ENCODE measurements around the gene FEM1B. TPM values are rescaled to one million over a fixed set of nuclear protein-coding genes. Genes with fewer than 3 reads are reported as not detected.

Gene FEM1B
- total and polyA plus RNA-seq, 4 experiments from 2014 or later = 19.0 to 49.1 (median 38.5) TPM

- Mint-ChIP-seq H3K27me3 (peaks cover 0 to 4% of the 10 kb centered on the region in 2 donors), H3K27ac (no peak overlapping the region), H3K4me3 (no peak overlapping the region), H3K4me1 (peaks cover 8 to 20% (median 10%) of the 10 kb centered on the region in 4 donors), H3K36me3 (no peaks in the 10 kb centered on the region), H3K9me3 (no peaks in the 10 kb centered on the region)
- Histone ChIP-seq H3K27me3 (ENCODE audit: insufficient read depth, low read length) (no peaks in the 10 kb centered on the region), H3K9me3 (ENCODE audit: control insufficient read depth in 1 of 2, low read length in 2 of 2) (no peaks in the 10 kb centered on the region), H3K4me3 (ENCODE audit: low read length in 2 of 2) (no peak overlapping the region), H3K36me3 (ENCODE audit: insufficient read depth, low read length) (no peaks in the 10 kb centered on the region), H3K4me1 (ENCODE audit: insufficient read depth, low read length) (no peaks in the 10 kb centered on the region), H3K27ac (ENCODE audit: low read depth, low read length) (no peak overlapping the region)
- intact Hi-C loops (cut with micrococcal nuclease) = no loop called here
- POLR2A ChIA-PET (ENCODE audit: partially characterized antibody) = interaction anchor here (1.5 to 1.7 kb wide), 2 partner anchors 28 to 52 kb away, joined by 9 to 12 read pairs; partner anchors contain the start of gene FEM1B
- CTCF ChIA-PET (ENCODE audit: partially characterized antibody) = interaction anchor here (1.3 to 8.0 kb wide), 8 partner anchors 8 to 79 kb away, joined by 4 to 95 read pairs (median 12); partner anchors contain the start of gene FEM1B
- no peak for DNase-seq
Observed at GRCh38 chr15:68305420-68305871, 27.9 kb downstream of the FEM1B start.

DNA sequence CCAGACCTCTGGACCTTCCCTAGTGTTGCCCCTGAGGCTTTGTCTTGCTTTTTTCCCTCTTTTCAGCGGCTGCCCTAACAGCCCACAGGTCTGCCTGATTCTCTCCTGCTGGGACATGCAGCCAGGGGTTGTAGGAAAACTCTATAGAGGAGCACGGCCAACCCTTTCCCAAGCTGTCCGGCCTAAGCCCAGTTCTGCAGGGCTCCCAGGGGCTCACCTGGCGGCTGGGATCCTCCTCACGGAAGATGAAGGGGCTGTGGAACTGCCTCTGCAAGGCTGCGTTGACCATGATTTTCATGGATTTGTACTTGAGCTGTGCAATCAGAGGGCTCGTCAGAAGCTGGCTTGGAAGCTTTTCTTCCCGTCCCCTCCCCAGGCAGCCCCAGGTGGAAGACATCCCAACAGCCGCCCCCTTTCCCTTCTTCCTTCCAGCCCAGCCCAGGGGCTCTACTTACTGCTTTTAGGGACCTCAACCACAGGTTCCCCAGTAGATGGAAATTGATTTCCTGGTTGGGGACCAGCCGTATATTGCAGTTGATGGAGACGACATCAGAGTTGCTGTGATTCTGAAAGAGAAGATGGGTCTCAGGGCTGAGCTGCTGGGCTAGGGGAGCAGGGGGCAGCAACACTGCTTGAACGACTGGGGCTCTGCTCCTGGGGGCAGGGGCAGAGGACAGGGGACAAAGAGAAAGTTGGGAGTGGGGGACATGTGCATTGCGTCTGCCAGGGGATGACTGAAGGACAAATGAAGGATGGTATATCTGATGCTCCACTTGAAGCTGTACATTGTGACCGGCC is 29.8 kb downstream of the FEM1B start:
- H3K27me3 ChIP-seq (ENCODE audit: insufficient read depth, low read length) = no peaks in the 10 kb centered on the region
- intact Hi-C loops (cut with micrococcal nuclease) = loop anchor here (2.0 kb wide), 1 partner anchor 569 kb away; no protein-coding TSS in a partner anchor
- Mint-ChIP-seq H3K27ac (peak overlapping the region in 1 of 7 donors; percentile 12), H3K4me1 (peaks cover 8 to 12% (median 9%) of the 10 kb centered on the region in 4 donors), H3K9me3 (no peaks in the 10 kb centered on the region), H3K27me3 (peaks cover 0 to 4% of the 10 kb centered on the region in 2 donors), H3K36me3 (no peaks in the 10 kb centered on the region), H3K4me3 (no peak overlapping the region)
- H3K4me3 ChIP-seq (ENCODE audit: low read length in 2 of 2) = no peak overlapping the region
- no peak for DNase-seq
- ChIA-PET POLR2A (ENCODE audit: partially characterized antibody) (interaction anchor here (1.3 to 1.7 kb wide), 2 partner anchors 10 to 30 kb away, joined by 4 to 12 read pairs; partner anchors contain the start of gene FEM1B), CTCF (ENCODE audit: partially characterized antibody) (interaction anchor here (0.7 to 8.0 kb wide), 16 partner anchors 8 to 225 kb away, joined by 3 to 95 read pairs (median 8); partner anchors contain the start of gene FEM1B)
- H3K9me3 ChIP-seq (ENCODE audit: control insufficient read depth in 1 of 2, low read length in 2 of 2) = no peaks in the 10 kb centered on the region
- no peaks in the 10 kb centered on the region for H3K4me1 ChIP-seq (ENCODE audit: insufficient read depth, low read length)
- no peaks in the 10 kb centered on the region for H3K36me3 ChIP-seq (ENCODE audit: insufficient read depth, low read length)
- no peak overlapping the region for H3K27ac ChIP-seq (ENCODE audit: low read depth, low read length)

DNA sequence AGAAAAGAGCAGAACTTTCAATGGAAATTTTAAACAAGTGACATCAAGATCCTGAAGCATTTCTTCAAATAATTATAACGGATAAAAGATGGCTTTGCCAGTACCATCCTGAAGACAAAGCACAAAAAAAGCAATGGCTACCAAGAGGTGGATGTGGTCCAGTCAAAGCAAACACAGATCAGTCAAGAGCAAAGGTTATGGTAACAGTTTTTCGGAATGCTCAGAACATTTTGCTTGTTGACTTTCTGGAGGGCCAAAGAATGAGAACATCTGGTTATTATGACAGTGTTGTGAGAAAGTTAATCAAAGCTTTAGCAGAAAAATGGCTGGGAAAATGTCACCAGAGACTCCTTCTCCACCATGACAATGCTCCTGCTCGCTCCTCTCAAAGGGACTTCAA is 31.5 kb downstream of the FEM1B start:
- no peaks in the 10 kb centered on the region for H3K27me3 ChIP-seq (ENCODE audit: insufficient read depth, low read length)
- no peak overlapping the region for H3K27ac ChIP-seq (ENCODE audit: low read depth, low read length)
- no peaks in the 10 kb centered on the region for H3K36me3 ChIP-seq (ENCODE audit: insufficient read depth, low read length)
- POLR2A ChIA-PET (ENCODE audit: partially characterized antibody) = no interaction called here
- Mint-ChIP-seq H3K9me3 (no peaks in the 10 kb centered on the region), H3K27ac (no peak overlapping the region), H3K36me3 (no peaks in the 10 kb centered on the region), H3K4me1 (peaks cover 8 to 12% (median 9%) of the 10 kb centered on the region in 4 donors), H3K27me3 (peaks cover 0 to 4% of the 10 kb centered on the region in 2 donors), H3K4me3 (no peak overlapping the region)
- DNase-seq = no peak
- CTCF ChIA-PET (ENCODE audit: partially characterized antibody) = interaction anchor here (0.7 to 8.0 kb wide), 4 partner anchors 52 to 74 kb away, joined by 3 to 95 read pairs (median 4); no protein-coding TSS in a partner anchor
- intact Hi-C loops (cut with micrococcal nuclease) = no loop called here
- no peak overlapping the region for H3K4me3 ChIP-seq (ENCODE audit: low read length in 2 of 2)
- no peaks in the 10 kb centered on the region for H3K9me3 ChIP-seq (ENCODE audit: control insufficient read depth in 1 of 2, low read length in 2 of 2)
- no peaks in the 10 kb centered on the region for H3K4me1 ChIP-seq (ENCODE audit: insufficient read depth, low read length)

DNA sequence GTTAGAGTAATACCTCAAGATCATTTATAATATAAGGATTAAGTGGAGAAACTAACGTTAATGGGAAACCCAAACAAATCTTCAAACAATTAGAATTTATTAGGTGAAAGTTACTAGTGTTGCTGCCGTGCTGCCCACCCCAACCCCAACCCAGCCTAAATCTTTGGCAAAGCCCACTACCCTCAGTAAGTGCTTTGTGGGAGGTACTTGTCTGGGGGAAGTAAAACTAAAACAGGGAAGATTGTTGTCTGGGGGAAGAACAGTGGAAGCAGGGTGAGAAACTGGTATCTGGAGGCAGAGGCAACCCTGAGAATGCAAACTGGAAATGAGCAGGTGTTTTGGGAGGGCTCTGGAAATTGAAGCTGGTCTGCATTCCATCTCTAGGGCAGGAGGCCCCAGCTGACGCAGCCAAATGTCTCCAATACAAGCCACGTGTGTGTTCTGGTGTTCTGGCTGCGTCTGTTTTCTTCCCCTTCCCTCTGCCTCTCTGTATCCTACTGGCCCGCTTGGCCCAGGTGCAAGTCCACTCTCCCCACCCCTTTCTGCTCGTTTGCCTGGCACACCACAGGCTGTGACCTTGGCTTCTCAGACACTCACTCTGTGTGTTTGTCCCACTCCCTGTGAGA is 32.7 kb downstream of the FEM1B start:
- no peaks in the 10 kb centered on the region for H3K36me3 Mint-ChIP-seq
- Histone ChIP-seq H3K27me3 (ENCODE audit: insufficient read depth, low read length) (no peaks in the 10 kb centered on the region), H3K27ac (ENCODE audit: low read depth, low read length) (no peak overlapping the region), H3K36me3 (ENCODE audit: insufficient read depth, low read length) (no peaks in the 10 kb centered on the region), H3K9me3 (ENCODE audit: control insufficient read depth in 1 of 2, low read length in 2 of 2) (no peaks in the 10 kb centered on the region), H3K4me1 (ENCODE audit: insufficient read depth, low read length) (no peaks in the 10 kb centered on the region), H3K4me3 (ENCODE audit: low read length in 2 of 2) (no peak overlapping the region)
- intact Hi-C loops (cut with micrococcal nuclease) = no loop called here
- H3K27me3 Mint-ChIP-seq = peaks cover 0 to 4% of the 10 kb centered on the region in 2 donors
- no peak overlapping the region for H3K4me3 Mint-ChIP-seq
- H3K4me1 Mint-ChIP-seq = peaks cover 8 to 12% (median 9%) of the 10 kb centered on the region in 4 donors
- POLR2A ChIA-PET (ENCODE audit: partially characterized antibody) = no interaction called here
- no peaks in the 10 kb centered on the region for H3K9me3 Mint-ChIP-seq
- DNase-seq = no peak
- peak overlapping the region in 2 of 7 donors; percentile 48 to 66 for H3K27ac Mint-ChIP-seq
- CTCF ChIA-PET (ENCODE audit: partially characterized antibody) = interaction anchor here (0.6 to 8.0 kb wide), 5 partner anchors 41 to 74 kb away, joined by 3 to 95 read pairs (median 5); no protein-coding TSS in a partner anchor

DNA sequence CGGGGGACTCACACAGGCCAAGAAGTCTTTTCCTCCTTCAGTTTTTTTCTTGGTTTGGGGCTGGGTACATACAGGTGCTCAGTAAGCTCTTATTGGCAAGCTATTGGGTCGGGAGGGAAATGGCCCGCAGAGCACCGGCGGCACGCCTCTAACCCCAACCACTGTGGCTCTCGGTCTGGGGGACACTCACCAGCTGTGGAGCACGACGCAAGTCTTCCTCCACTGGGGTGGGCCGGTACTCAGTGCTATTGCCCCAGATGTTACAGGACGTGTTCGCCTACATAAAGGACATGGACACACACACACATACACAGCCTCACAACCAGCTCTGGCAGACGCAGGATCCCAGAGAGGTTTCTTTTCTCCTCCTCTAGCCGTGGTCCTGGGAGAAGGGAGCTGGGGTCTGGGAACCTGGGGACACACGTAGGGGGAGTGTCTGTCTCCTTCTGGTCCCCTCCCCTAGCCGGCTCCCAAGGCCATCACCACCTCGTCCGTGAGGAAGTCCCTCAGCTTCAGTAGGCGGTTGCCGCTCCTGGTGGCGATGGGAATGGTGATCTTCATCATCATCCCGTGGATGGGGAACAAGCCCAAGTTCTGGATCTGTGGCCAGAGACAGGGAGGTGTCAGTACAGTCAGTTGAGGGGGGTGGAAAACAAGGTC is 33.4 kb downstream of the FEM1B start:
- Mint-ChIP-seq H3K27ac (no peak overlapping the region), H3K4me3 (no peak overlapping the region), H3K27me3 (peaks cover 0 to 4% of the 10 kb centered on the region in 2 donors), H3K4me1 (peaks cover 8 to 11% (median 9%) of the 10 kb centered on the region in 4 donors), H3K9me3 (no peaks in the 10 kb centered on the region), H3K36me3 (no peaks in the 10 kb centered on the region)
- H3K36me3 ChIP-seq (ENCODE audit: insufficient read depth, low read length) = no peaks in the 10 kb centered on the region
- H3K27ac ChIP-seq (ENCODE audit: low read depth, low read length) = no peak overlapping the region
- intact Hi-C loops (cut with micrococcal nuclease) = no loop called here
- no peak overlapping the region for H3K4me3 ChIP-seq (ENCODE audit: low read length in 2 of 2)
- no peak for DNase-seq
- CTCF ChIA-PET (ENCODE audit: partially characterized antibody) = interaction anchor here (0.6 to 1.8 kb wide), 3 partner anchors 42 to 73 kb away, joined by 3 to 6 read pairs (median 5); no protein-coding TSS in a partner anchor
- POLR2A ChIA-PET (ENCODE audit: partially characterized antibody) = no interaction called here
- H3K4me1 ChIP-seq (ENCODE audit: insufficient read depth, low read length) = no peaks in the 10 kb centered on the region
- no peaks in the 10 kb centered on the region for H3K9me3 ChIP-seq (ENCODE audit: control insufficient read depth in 1 of 2, low read length in 2 of 2)
- no peaks in the 10 kb centered on the region for H3K27me3 ChIP-seq (ENCODE audit: insufficient read depth, low read length)

GRCh38 chr15:68311464-68311835 is 33.9 kb downstream of the FEM1B start:
- CTCF ChIA-PET (ENCODE audit: partially characterized antibody) = interaction anchor here (1.8 kb wide), 1 partner anchor 59 kb away, joined by 6 read pairs; no protein-coding TSS in a partner anchor

More at GRCh38 chr15:68311464-68311835, 33.9 kb downstream of the FEM1B start:
- no peak overlapping the region for H3K4me3 Mint-ChIP-seq
- Histone ChIP-seq H3K9me3 (ENCODE audit: control insufficient read depth in 1 of 2, low read length in 2 of 2) (no peaks in the 10 kb centered on the region), H3K4me3 (ENCODE audit: low read length in 2 of 2) (no peak overlapping the region), H3K27ac (ENCODE audit: low read depth, low read length) (no peak overlapping the region), H3K36me3 (ENCODE audit: insufficient read depth, low read length) (no peaks in the 10 kb centered on the region), H3K4me1 (ENCODE audit: insufficient read depth, low read length) (no peaks in the 10 kb centered on the region), H3K27me3 (ENCODE audit: insufficient read depth, low read length) (no peaks in the 10 kb centered on the region)
- intact Hi-C loops (cut with micrococcal nuclease) = no loop called here
- peaks cover 0 to under 1% of the 10 kb centered on the region in 2 donors for H3K27me3 Mint-ChIP-seq
- H3K9me3 Mint-ChIP-seq = no peaks in the 10 kb centered on the region
- peaks cover 4 to 6% (median 5%) of the 10 kb centered on the region in 4 donors for H3K4me1 Mint-ChIP-seq
- POLR2A ChIA-PET (ENCODE audit: partially characterized antibody) = no interaction called here
- H3K27ac Mint-ChIP-seq = no peak overlapping the region
- DNase-seq = no peak
- no peaks in the 10 kb centered on the region for H3K36me3 Mint-ChIP-seq
